H9 (cell line): ENCODE data around the gene SLC7A9. TPM values are rescaled to one million over a fixed set of nuclear protein-coding genes. Genes with fewer than 3 reads are reported as not detected.

Experiments
- DNase-seq: peaks from one replicate; pipeline ENCODE4 v3.0.0-alpha.2; 2017
- H2AFZ ChIP-seq: one replicate; pipeline ENCODE4 v1.6.1; 2013; ENCODE audit warnings: mild to moderate bottlenecking, low read length, control low read depth, moderate library complexity
- H2AK5ac ChIP-seq: 2 replicates; pipeline ENCODE4 v1.6.1; 2013; ENCODE audit warnings: low read length, control low read depth, mixed read lengths; ENCODE audit not compliant: insufficient read length
- H2BK120ac ChIP-seq: one replicate; pipeline ENCODE4 v1.6.1; 2013; ENCODE audit warnings: low read depth, mild to moderate bottlenecking, low read length, control low read depth, inconsistent platforms; ENCODE audit not compliant: poor library complexity, severe bottlenecking
- H2BK12ac ChIP-seq: 2 replicates; pipeline ENCODE4 v1.6.1; 2013; ENCODE audit warnings: low read length, control low read depth, mixed read lengths, low read depth; ENCODE audit not compliant: insufficient read length
- H2BK15ac ChIP-seq: 2 replicates; pipeline ENCODE4 v1.6.1; 2013; ENCODE audit warnings: low read depth, low read length, control low read depth
- H2BK20ac ChIP-seq: one replicate; pipeline ENCODE4 v1.6.1; 2013; ENCODE audit warnings: low read depth, mild to moderate bottlenecking, low read length, control low read depth, inconsistent platforms; ENCODE audit not compliant: poor library complexity, severe bottlenecking
- H2BK5ac ChIP-seq: 2 replicates; pipeline ENCODE4 v1.6.1; 2013; ENCODE audit warnings: low read length, control low read depth, mixed read lengths; ENCODE audit not compliant: insufficient read length
- H3K14ac ChIP-seq: 2 replicates; pipeline ENCODE4 v1.6.1; 2013; ENCODE audit warnings: low read length, control low read depth; ENCODE audit not compliant: insufficient read depth
- H3K18ac ChIP-seq: 2 replicates; pipeline ENCODE4 v1.6.1; 2013; ENCODE audit warnings: low read depth, mild to moderate bottlenecking, mixed read lengths, low read length, control low read depth; ENCODE audit not compliant: insufficient read length
- H3K23ac ChIP-seq: 2 replicates; pipeline ENCODE4 v1.6.1; 2013; ENCODE audit warnings: low read length, control low read depth, mixed read lengths, low read depth; ENCODE audit not compliant: insufficient read length
- H3K23me2 ChIP-seq: 2 replicates; pipeline ENCODE4 v1.6.1; 2013; ENCODE audit warnings: low read depth, mild to moderate bottlenecking, mixed read lengths, low read length, control low read depth; ENCODE audit not compliant: insufficient read length, poor library complexity, severe bottlenecking
- H3K27ac ChIP-seq: 2 replicates; pipeline ENCODE4 v1.5.1; 2013; ENCODE audit warnings: low read length, control low read depth, mixed read lengths, low read depth; ENCODE audit not compliant: insufficient read length
- H3K27me3 ChIP-seq: 2 replicates; pipeline ENCODE4 v1.6.1; 2013; ENCODE audit warnings: low read length, control low read depth, inconsistent platforms; ENCODE audit not compliant: insufficient read depth
- H3K4ac ChIP-seq: 2 replicates; pipeline ENCODE4 v1.6.1; 2013; ENCODE audit warnings: low read depth, mild to moderate bottlenecking, control low read depth, inconsistent platforms, low read length, moderate library complexity
- H3K4me1 ChIP-seq: 2 replicates; pipeline ENCODE4 v1.6.1; 2013; ENCODE audit warnings: low read length, control low read depth, inconsistent platforms; ENCODE audit not compliant: insufficient read depth
- H3K4me2 ChIP-seq: 2 replicates; pipeline ENCODE4 v1.6.1; 2013; ENCODE audit warnings: low read length, control low read depth, mixed read lengths; ENCODE audit not compliant: insufficient read length, insufficient read depth
- H3K56ac ChIP-seq: 2 replicates; pipeline ENCODE4 v1.6.1; 2013; ENCODE audit warnings: low read depth, mild to moderate bottlenecking, mixed read lengths, low read length, control low read depth; ENCODE audit not compliant: insufficient read length
- H3K79me1 ChIP-seq: 2 replicates; pipeline ENCODE4 v1.6.1; 2013; ENCODE audit warnings: low read depth, mild to moderate bottlenecking, moderate library complexity, low read length, control low read depth, inconsistent platforms; ENCODE audit not compliant: insufficient read depth, poor library complexity, severe bottlenecking
- H3K79me2 ChIP-seq: 2 replicates; pipeline ENCODE4 v1.6.1; 2013; ENCODE audit warnings: low read length, control low read depth, inconsistent platforms; ENCODE audit not compliant: insufficient read depth
- H3K9ac ChIP-seq: 2 replicates; pipeline ENCODE4 v1.6.1; 2013; ENCODE audit warnings: low read length, control low read depth, mixed read lengths; ENCODE audit not compliant: insufficient read length; ENCODE audit errors: extremely low read depth
- H3K9me3 ChIP-seq: one replicate; pipeline ENCODE4 v1.6.1; 2013; ENCODE audit warnings: low read depth, low read length, inconsistent platforms; ENCODE audit not compliant: control insufficient read depth
- H3T11ph ChIP-seq: one replicate; pipeline ENCODE4 v1.6.1; 2013; ENCODE audit warnings: mild to moderate bottlenecking, low read length, control low read depth, inconsistent platforms
- H4K20me1 ChIP-seq: one replicate; pipeline ENCODE4 v1.6.1; 2013; ENCODE audit not compliant: control insufficient read depth, insufficient read length, insufficient read depth
- H4K5ac ChIP-seq: 2 replicates; pipeline ENCODE4 v1.6.1; 2013; ENCODE audit warnings: low read depth, mild to moderate bottlenecking, mixed read lengths, low read length, control low read depth; ENCODE audit not compliant: insufficient read length
- H4K8ac ChIP-seq: replicated peaks from 2 replicates; pipeline ENCODE4 v1.6.1; 2013; ENCODE audit warnings: low read length, control low read depth, mixed read lengths, low read depth; ENCODE audit not compliant: insufficient read length
- H4K91ac ChIP-seq: 2 replicates; pipeline ENCODE4 v1.6.1; 2013; ENCODE audit warnings: low read depth, mild to moderate bottlenecking, moderate library complexity, mixed read lengths, low read length, control low read depth; ENCODE audit not compliant: insufficient read length
- H3K27ac Mint-ChIP-seq, 3 experiments: 2 replicates in 2 of 3; 3 replicates in 1 of 3; pipeline ENCODE4 v1.8.0; 2020 to 2021; ENCODE audit warnings: mixed read lengths in 3 of 3, mild to moderate bottlenecking in 1 of 3, moderate library complexity in 1 of 3
- H3K27me3 Mint-ChIP-seq: 2 replicates; pipeline ENCODE4 v1.8.0; 2021; ENCODE audit warnings: low read depth, mild to moderate bottlenecking, moderate library complexity, mixed read lengths
- H3K36me3 Mint-ChIP-seq, 3 experiments: 2 replicates in 2 of 3; 3 replicates in 1 of 3; pipeline ENCODE4 v1.8.0; 2020 to 2021; ENCODE audit warnings: low read depth in 3 of 3, mixed read lengths in 3 of 3; ENCODE audit not compliant: insufficient read depth in 1 of 3
- H3K4me1 Mint-ChIP-seq, 2 experiments: 2 replicates each; pipeline ENCODE4 v1.8.0; 2020; ENCODE audit warnings: mixed read lengths in 2 of 2
- H3K4me3 Mint-ChIP-seq, 2 experiments: 2 replicates in 1 of 2; 3 replicates in 1 of 2; pipeline ENCODE4 v1.8.0; 2020 to 2021; ENCODE audit warnings: mild to moderate bottlenecking in 2 of 2, mixed read lengths in 2 of 2, moderate library complexity in 1 of 2
- H3K9me3 Mint-ChIP-seq, 2 experiments: 2 replicates in 1 of 2; 3 replicates in 1 of 2; pipeline ENCODE4 v1.8.0; 2020; ENCODE audit warnings: mild to moderate bottlenecking in 2 of 2, mixed read lengths in 2 of 2, moderate library complexity in 1 of 2
- WGBS: extraction: QIAGEN DNeasy Blood & Tissue Kit; methylation state at CpG from one replicate; pipeline ENCODE4 v1.1.7; 2013; ENCODE audit warnings: missing lambda C conversion rate, low lambda C conversion rate, mixed read lengths; ENCODE audit not compliant: insufficient read length; ENCODE audit errors: extremely low coverage; 5-methylcytosine and 5-hydroxymethylcytosine counted together
- total RNA-seq: library from RNA; stranded (reverse); gene quantifications from 2 replicates; pipeline ENCODE4 v1.2.1, GENCODE V29; 2021
- TF ChIP-seq, protein P1 (sequence below): fragments of 200-600 bp; sonication (generic); conservative IDR thresholded peaks from 3 replicates; pipeline ENCODE4 v1.8.0; 2021; ENCODE audit warnings: antibody characterized with exemption, mild to moderate bottlenecking

SLC7A9 gene
- total RNA-seq, 1 experiment from 2014 or later: not detected

GRCh38 chr19:32812571-32812970 is 57.0 kb downstream of the SLC7A9 start:
- no peaks in the 10 kb centered on the region for H3K4me1 ChIP-seq
- H3K79me2 ChIP-seq: no peaks in the 10 kb centered on the region
- no peak overlapping the region for H2AFZ ChIP-seq
- TF ChIP-seq, protein P1, sequence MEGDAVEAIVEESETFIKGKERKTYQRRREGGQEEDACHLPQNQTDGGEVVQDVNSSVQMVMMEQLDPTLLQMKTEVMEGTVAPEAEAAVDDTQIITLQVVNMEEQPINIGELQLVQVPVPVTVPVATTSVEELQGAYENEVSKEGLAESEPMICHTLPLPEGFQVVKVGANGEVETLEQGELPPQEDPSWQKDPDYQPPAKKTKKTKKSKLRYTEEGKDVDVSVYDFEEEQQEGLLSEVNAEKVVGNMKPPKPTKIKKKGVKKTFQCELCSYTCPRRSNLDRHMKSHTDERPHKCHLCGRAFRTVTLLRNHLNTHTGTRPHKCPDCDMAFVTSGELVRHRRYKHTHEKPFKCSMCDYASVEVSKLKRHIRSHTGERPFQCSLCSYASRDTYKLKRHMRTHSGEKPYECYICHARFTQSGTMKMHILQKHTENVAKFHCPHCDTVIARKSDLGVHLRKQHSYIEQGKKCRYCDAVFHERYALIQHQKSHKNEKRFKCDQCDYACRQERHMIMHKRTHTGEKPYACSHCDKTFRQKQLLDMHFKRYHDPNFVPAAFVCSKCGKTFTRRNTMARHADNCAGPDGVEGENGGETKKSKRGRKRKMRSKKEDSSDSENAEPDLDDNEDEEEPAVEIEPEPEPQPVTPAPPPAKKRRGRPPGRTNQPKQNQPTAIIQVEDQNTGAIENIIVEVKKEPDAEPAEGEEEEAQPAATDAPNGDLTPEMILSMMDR: no peak
- H3K9me3 ChIP-seq: no peaks in the 10 kb centered on the region
- no peak overlapping the region for H4K5ac ChIP-seq
- H3K23ac ChIP-seq: no peak overlapping the region
- no peak overlapping the region for H2BK12ac ChIP-seq
- Mint-ChIP-seq H3K4me1 (peaks cover 23 to 35% of the 10 kb centered on the region in 2 experiments), H3K27ac (no peak overlapping the region), H3K27me3 (peaks cover under 1% of the 10 kb centered on the region), H3K4me3 (no peak overlapping the region), H3K36me3 (no peaks in the 10 kb centered on the region), H3K9me3 (no peaks in the 10 kb centered on the region)
- no peak overlapping the region for H4K91ac ChIP-seq
- H3K9ac ChIP-seq: no peak overlapping the region
- no peak overlapping the region for H2BK120ac ChIP-seq
- H3K56ac ChIP-seq: no peak overlapping the region
- no CpG with 5 or more reads among the region's 3 CpGs for WGBS
- H3K4ac ChIP-seq: no peak overlapping the region
- no peaks in the 10 kb centered on the region for H4K20me1 ChIP-seq
- no peaks in the 10 kb centered on the region for H3K23me2 ChIP-seq
- H2AK5ac ChIP-seq: no peak overlapping the region
- DNase-seq: no peak
- H3K18ac ChIP-seq: no peak overlapping the region
- H3K79me1 ChIP-seq: no peaks in the 10 kb centered on the region
- H2BK15ac ChIP-seq: no peak overlapping the region
- H2BK20ac ChIP-seq: no peak overlapping the region
- H4K8ac ChIP-seq: no peak overlapping the region
- H2BK5ac ChIP-seq: no peak overlapping the region
- H3T11ph ChIP-seq: no peak overlapping the region
- H3K27me3 ChIP-seq: no peaks in the 10 kb centered on the region
- no peak overlapping the region for H3K14ac ChIP-seq
- no peak overlapping the region for H3K27ac ChIP-seq
- no peak overlapping the region for H3K4me2 ChIP-seq
